IMR-90 (cell line): ENCODE data around the gene CYP4B1.

ENCODE experiments used
- CTCF ChIP-seq: conservative IDR thresholded peaks from 2 replicates; pipeline ENCODE4 v1.5.1; 2012; ENCODE audit warnings: mild to moderate bottlenecking, low read depth, low read length, improper control_type of control experiment
- MAZ ChIP-seq: IDR thresholded peaks from 2 replicates; pipeline ENCODE4 v1.6.1; 2012; ENCODE audit warnings: low read depth, mild to moderate bottlenecking, low read length, improper control_type of control experiment, moderate library complexity, borderline replicate concordance
- POLR2A ChIP-seq: IDR thresholded peaks from 2 replicates; pipeline ENCODE4 v1.6.1; 2012; ENCODE audit warnings: mild to moderate bottlenecking, low read depth, low read length
- RFX5 ChIP-seq: IDR thresholded peaks from 2 replicates; pipeline ENCODE4 v1.8.0; 2012; ENCODE audit warnings: low read depth, mild to moderate bottlenecking, low read length, moderate library complexity
- USF2 ChIP-seq: fragments of 150-350 bp; IDR thresholded peaks from 2 replicates; pipeline ENCODE4 v1.6.1; 2017; ENCODE audit warnings: mild to moderate bottlenecking, antibody characterized with exemption, low read length, low read depth

GRCh38 chr1:46793126-46793525 lies 5.7 kb upstream of the CYP4B1 start:
- no peak for TF ChIP-seq CTCF
- no peak for TF ChIP-seq USF2
- TF ChIP-seq POLR2A: no peak
- no peak for TF ChIP-seq MAZ
- no peak for TF ChIP-seq RFX5
